Spleen (tissue), 7 donors: ENCODE data around the gene PRKG1.

ENCODE experiments used
- CTCF ChIP-seq, 11 experiments: fragments of 200-600 bp in 7 of 11; fragments of 450-650 bp in 4 of 11; sonication (generic) in 4 of 11; IDR thresholded peaks in 8 of 11; conservative IDR thresholded peaks in 3 of 11; 1 replicate in 7 of 11; 2 replicates in 4 of 11; pipeline versions ENCODE4 v1.4.0 to v1.8.0; 2016 to 2021; ENCODE audit warnings: antibody characterized with exemption in 11 of 11, inconsistent platforms in 4 of 11, mild to moderate bottlenecking in 1 of 11
- POLR2A ChIP-seq, 3 donors: fragments of 450-650 bp; IDR thresholded peaks; one replicate each; pipeline ENCODE4 v1.5.1; 2017; ENCODE audit warnings: antibody characterized with exemption in 3 of 3, mild to moderate bottlenecking in 1 of 3
- POLR2AphosphoS5 ChIP-seq, 3 donors: sonication (generic); formaldehyde crosslinking; IDR thresholded peaks; one replicate each; pipeline ENCODE4 v1.5.1; 2017; ENCODE audit warnings: antibody characterized with exemption in 3 of 3
- donor health status: DM: no; HTN: no; CAD: no; lungs with moderate emphysema.
- donor health status: DM: no; HTN: no; CAD: no.
- donor health status: DM: no; HTN: no; CAD: no.

- no peak for TF ChIP-seq POLR2A (IDR thresholded peaks at IDR 0.05)
- TF ChIP-seq CTCF (IDR thresholded peaks at IDR 0.05 in 8 of 11, conservative IDR thresholded peaks at IDR 0.05 in 3 of 11), result no peak
- no peak for TF ChIP-seq POLR2AphosphoS5 (IDR thresholded peaks at IDR 0.05)
Measured at GRCh38 chr10:51052163-51052562, 22.1 kb upstream of the PRKG1 start.
